ENCODE results near the gene CFD. TPM values are rescaled to one million over a fixed set of nuclear protein-coding genes. Genes with fewer than 3 reads are reported as not detected.

Gene CFD
- total RNA-seq, 1 experiment from 2014 or later = 1.9 TPM

GRCh38 chr19:871446-872265 is 12.2 kb downstream of the CFD start:
- Histone ChIP-seq H3K27ac (ENCODE audit: insufficient read length, low read depth, low read length) (no peak overlapping the region), H2AK5ac (ENCODE audit: insufficient read length, low read length) (no peak overlapping the region), H2AFZ (ENCODE audit: low read length) (no peak overlapping the region), H2BK20ac (ENCODE audit: low read depth, low read length, poor library complexity, severe bottlenecking) (no peak overlapping the region), H3T11ph (ENCODE audit: low read length) (no peak overlapping the region), H3K14ac (ENCODE audit: insufficient read depth, low read length) (no peak overlapping the region), H3K27me3 (ENCODE audit: insufficient read depth, low read length) (no peaks in the 10 kb centered on the region), H3K79me2 (ENCODE audit: insufficient read depth, low read length) (no peaks in the 10 kb centered on the region), H4K20me1 (ENCODE audit: control insufficient read depth, insufficient read depth, insufficient read length) (no peaks in the 10 kb centered on the region), H2BK120ac (ENCODE audit: low read depth, low read length, poor library complexity, severe bottlenecking) (no peak overlapping the region), H4K8ac (replicated peaks; ENCODE audit: insufficient read length, low read depth, low read length) (no peak overlapping the region), H3K23me2 (ENCODE audit: insufficient read length, low read depth, low read length, poor library complexity, severe bottlenecking) (no peaks in the 10 kb centered on the region), H3K4ac (ENCODE audit: low read depth, low read length) (no peak overlapping the region), H3K9me3 (ENCODE audit: control insufficient read depth, low read depth, low read length) (no peaks in the 10 kb centered on the region), H3K4me1 (ENCODE audit: insufficient read depth, low read length) (no peaks in the 10 kb centered on the region), H3K56ac (ENCODE audit: insufficient read length, low read depth, low read length) (no peak overlapping the region), H3K18ac (ENCODE audit: insufficient read length, low read depth, low read length) (no peak overlapping the region), H2BK5ac (ENCODE audit: insufficient read length, low read length) (no peak overlapping the region), H2BK12ac (ENCODE audit: insufficient read length, low read depth, low read length) (no peak overlapping the region), H3K23ac (ENCODE audit: insufficient read length, low read depth, low read length) (no peak overlapping the region), H4K5ac (ENCODE audit: insufficient read length, low read depth, low read length) (no peak overlapping the region), H3K4me2 (ENCODE audit: insufficient read depth, insufficient read length, low read length) (peak overlapping the region; percentile 6), H3K79me1 (ENCODE audit: insufficient read depth, low read depth, low read length, poor library complexity, severe bottlenecking) (no peaks in the 10 kb centered on the region), H2BK15ac (ENCODE audit: low read depth, low read length) (no peak overlapping the region), H4K91ac (ENCODE audit: insufficient read length, low read depth, low read length) (no peak overlapping the region), H3K9ac (ENCODE audit: extremely low read depth, insufficient read length, low read length) (no peak overlapping the region)
- Mint-ChIP-seq H3K4me3 (peak overlapping the region in 1 of 2 experiments; percentile 61; a peak in 2 of 5 replicates), H3K36me3 (ENCODE audit: insufficient read depth in 1 of 3, low read depth in 3 of 3) (peaks cover 27 to 58% (median 40%) of the 10 kb centered on the region in 3 experiments), H3K9me3 (peaks cover 6 to 7% of the 10 kb centered on the region in 2 experiments), H3K4me1 (peaks cover 6 to 20% of the 10 kb centered on the region in 2 experiments), H3K27me3 (ENCODE audit: low read depth) (no peaks in the 10 kb centered on the region; the same call in 1 of the 2 replicates), H3K27ac (peak overlapping the region; percentile 25 to 81 (median 32); a peak in 3 of 7 replicates)
- no CpG with 5 or more reads among the region's 33 CpGs for WGBS (ENCODE audit: extremely low coverage, insufficient read length, low lambda C conversion rate)
- TF ChIP-seq CTCF (conservative IDR thresholded peaks at IDR 0.05) = no peak
- DNase-seq = peak; percentile 77

All from H9 (cell line).